ENCODE results near the gene ABCB6. TPM values are rescaled to one million over a fixed set of nuclear protein-coding genes. Genes with fewer than 3 reads are reported as not detected.

Gene ABCB6
- total and polyA plus RNA-seq, 10 of the 15 experiments (the other 5 are each of a cell fraction or from before 2014, with no cell fraction given) = 2.3 to 22.1 (median 13.8) TPM

DNA sequence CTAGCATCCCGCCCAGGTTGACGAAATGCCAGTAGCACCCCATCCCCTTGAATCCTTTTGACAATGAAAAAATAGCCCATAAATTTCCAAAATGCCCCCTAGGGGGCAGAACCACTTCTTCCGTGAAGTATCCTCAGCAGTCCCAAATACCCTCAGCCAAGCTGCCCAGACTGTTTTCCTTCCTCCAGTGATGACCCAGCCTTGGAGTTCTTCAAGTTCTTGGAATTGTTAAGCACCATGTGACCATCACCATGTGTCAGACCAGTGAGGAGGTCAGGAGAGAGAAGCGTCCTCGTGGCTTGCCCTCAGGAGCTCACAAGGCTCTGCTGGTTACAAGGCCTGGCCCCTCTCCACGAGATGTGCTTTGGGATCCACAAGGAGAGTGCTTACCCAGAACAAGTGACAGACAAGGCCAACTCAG lies 47.5 kb downstream of the ABCB6 start:
- WGBS (ENCODE audit: insufficient coverage, insufficient replicate concordance, low lambda C conversion rate, missing lambda C conversion rate) = 53% methylated on average over 6 of the region's 6 CpGs
- Histone ChIP-seq H4K20me1 (ENCODE audit: control insufficient read depth, insufficient read depth) (no peaks in the 10 kb centered on the region), H3K27ac (ENCODE audit: control insufficient read depth, insufficient read depth) (no peak overlapping the region), H2AFZ (ENCODE audit: control insufficient read depth, low read depth, low read length) (no peak overlapping the region), H3K27me3 (replicated peaks in 1 of 2; ENCODE audit: control insufficient read depth in 2 of 2, insufficient read depth in 2 of 2, low read length in 1 of 2) (no peaks in the 10 kb centered on the region), H3K9me3 (replicated peaks; ENCODE audit: control insufficient read depth, insufficient read depth, low read length) (no peaks in the 10 kb centered on the region), H3K4me3 (no peak overlapping the region), H3K9ac (ENCODE audit: control insufficient read depth, insufficient read depth, low read length) (no peak overlapping the region), H3K79me2 (ENCODE audit: control insufficient read depth, insufficient read depth, low read length) (peaks cover 9% of the 10 kb centered on the region), H3K4me1 (ENCODE audit: control insufficient read depth, insufficient read depth, low read length) (no peaks in the 10 kb centered on the region; the same call in 1 of the 2 replicates), H3K36me3 (ENCODE audit: control insufficient read depth in 2 of 2, insufficient read depth in 2 of 2, low read length in 1 of 2) (peaks cover 4 to 9% of the 10 kb centered on the region in 2 experiments), H3K4me2 (ENCODE audit: control insufficient read depth, insufficient read depth) (no peak overlapping the region)
- ChIA-PET RAD21 (ENCODE audit: unreplicated experiment) (interaction anchor here (1.0 to 4.1 kb wide), 8 partner anchors 36 to 128 kb away, joined by 3 to 33 read pairs (median 4); partner anchors contain the start of genes GLB1L, STK16, TUBA4A and TUBA4B), POLR2A (interaction anchor here (0.7 to 1.6 kb wide), 3 partner anchors 40 to 180 kb away, joined by 3 to 11 read pairs (median 4); no protein-coding TSS in a partner anchor), CTCF (interaction anchor here (0.7 to 5.6 kb wide), 27 partner anchors 8 to 186 kb away, joined by 3 to 48 read pairs (median 7); partner anchors contain the start of genes DNAJB2, GLB1L, STK16 and ZFAND2B), SMC1A (ENCODE audit: uncharacterized antibody, unreplicated experiment) (interaction anchor here (0.8 to 2.9 kb wide), 10 partner anchors 8 to 149 kb away, joined by 3 to 20 read pairs (median 4); no protein-coding TSS in a partner anchor)
- peak; percentile 52 for TF ChIP-seq RAD21 (IDR thresholded peaks at IDR 0.05; ENCODE audit: insufficient read depth, low read depth, low read length)
- no peak for TF ChIP-seq ZZZ3 (IDR thresholded peaks at IDR 0.05; ENCODE audit: control insufficient read depth, insufficient read length, low read depth)
- no peak for TF ChIP-seq NR2C1 (IDR thresholded peaks at IDR 0.05)
- peak; percentile 39; the same call in 1 of the 2 replicates for TF ChIP-seq SMC3 (IDR thresholded peaks at IDR 0.05; ENCODE audit: borderline replicate concordance, low read length)
- TF ChIP-seq CHD4 (IDR thresholded peaks at IDR 0.05) = no peak
- no peak for TF ChIP-seq SREBF2 (IDR thresholded peaks at IDR 0.05; ENCODE audit: low read length)
- no peak for TF ChIP-seq CREM (IDR thresholded peaks at IDR 0.05; ENCODE audit: low read depth)
- TF ChIP-seq BMI1 (IDR thresholded peaks at IDR 0.05; ENCODE audit: borderline replicate concordance) = no peak
- no peak for TF ChIP-seq GABPA (IDR thresholded peaks at IDR 0.05; ENCODE audit: low read depth)
- 0 out of 2 replicates have a peak, but pooled peaks have one; percentile 33 for TF ChIP-seq POLR2A (IDR thresholded peaks at IDR 0.05; ENCODE audit: low read depth, low read length)
- no peak for TF ChIP-seq BRCA1 (IDR thresholded peaks at IDR 0.05; ENCODE audit: low read depth, low read length)
- no peak for TF ChIP-seq GATAD2B (conservative IDR thresholded peaks at IDR 0.05; ENCODE audit: low read depth)
- TF ChIP-seq, protein P1, sequence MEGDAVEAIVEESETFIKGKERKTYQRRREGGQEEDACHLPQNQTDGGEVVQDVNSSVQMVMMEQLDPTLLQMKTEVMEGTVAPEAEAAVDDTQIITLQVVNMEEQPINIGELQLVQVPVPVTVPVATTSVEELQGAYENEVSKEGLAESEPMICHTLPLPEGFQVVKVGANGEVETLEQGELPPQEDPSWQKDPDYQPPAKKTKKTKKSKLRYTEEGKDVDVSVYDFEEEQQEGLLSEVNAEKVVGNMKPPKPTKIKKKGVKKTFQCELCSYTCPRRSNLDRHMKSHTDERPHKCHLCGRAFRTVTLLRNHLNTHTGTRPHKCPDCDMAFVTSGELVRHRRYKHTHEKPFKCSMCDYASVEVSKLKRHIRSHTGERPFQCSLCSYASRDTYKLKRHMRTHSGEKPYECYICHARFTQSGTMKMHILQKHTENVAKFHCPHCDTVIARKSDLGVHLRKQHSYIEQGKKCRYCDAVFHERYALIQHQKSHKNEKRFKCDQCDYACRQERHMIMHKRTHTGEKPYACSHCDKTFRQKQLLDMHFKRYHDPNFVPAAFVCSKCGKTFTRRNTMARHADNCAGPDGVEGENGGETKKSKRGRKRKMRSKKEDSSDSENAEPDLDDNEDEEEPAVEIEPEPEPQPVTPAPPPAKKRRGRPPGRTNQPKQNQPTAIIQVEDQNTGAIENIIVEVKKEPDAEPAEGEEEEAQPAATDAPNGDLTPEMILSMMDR (IDR thresholded peaks at IDR 0.05 in 2 of 3, conservative IDR thresholded peaks at IDR 0.05 in 1 of 3; ENCODE audit: control insufficient read depth in 2 of 3, extremely low read depth in 1 of 3, insufficient read depth in 1 of 3, low read depth in 3 of 3, low read length in 3 of 3) = peak; percentile 65 to 77 (median 65)
- intact Hi-C loops (cut with micrococcal nuclease; ENCODE audit: unreplicated experiment) (no loop called here), in situ Hi-C loops (cut with MboI) (loop anchor here (5.0 kb wide), 1 partner anchor 36 kb away; the partner anchor contains the start of gene ZFAND2B)
- DNase-seq (ENCODE audit: low read depth, low spot score) = no peak
- no TSS peak for BruUV-seq (replicated peaks)
- peak; percentile 61 for ATAC-seq
- peak; percentile 78 for FAIRE-seq

All from GM12878 (cell line).